D721Med (cell line): ENCODE data around the gene SEMA4A.
"Not testable (repeated sequence)": the region's sequence is repeated elsewhere in the genome, so short reads cannot be mapped to it uniquely, and the experiment has no call there.

Experiments used
- DNase-seq: peaks from one replicate; pipeline ENCODE4 v3.0.0; 2011; ENCODE audit warnings: low spot score; ENCODE audit not compliant: insufficient read length
- FAIRE-seq: peaks from 2 replicates; lab custom pipeline; 2011; peaks lifted over from hg19 to GRCh38; lab: Jason Lieb, UNC
- CTCF ChIP-seq: IDR thresholded peaks from 2 replicates; pipeline ENCODE4 v1.5.1; 2012; ENCODE audit warnings: mild to moderate bottlenecking, control low read depth; ENCODE audit not compliant: insufficient read depth; ENCODE audit errors: missing control alignments

Gene SEMA4A

GRCh38 chr1:156121457-156121856 is 31.9 kb upstream of the SEMA4A start:
- FAIRE-seq, result no peak
- no peak for TF ChIP-seq CTCF
- no peak for DNase-seq

- FAIRE-seq, result no peak
- DNase-seq, result no peak
- TF ChIP-seq CTCF, result no peak
Measured at GRCh38 chr1:156122086-156122485, 31.3 kb upstream of the SEMA4A start.

DNA sequence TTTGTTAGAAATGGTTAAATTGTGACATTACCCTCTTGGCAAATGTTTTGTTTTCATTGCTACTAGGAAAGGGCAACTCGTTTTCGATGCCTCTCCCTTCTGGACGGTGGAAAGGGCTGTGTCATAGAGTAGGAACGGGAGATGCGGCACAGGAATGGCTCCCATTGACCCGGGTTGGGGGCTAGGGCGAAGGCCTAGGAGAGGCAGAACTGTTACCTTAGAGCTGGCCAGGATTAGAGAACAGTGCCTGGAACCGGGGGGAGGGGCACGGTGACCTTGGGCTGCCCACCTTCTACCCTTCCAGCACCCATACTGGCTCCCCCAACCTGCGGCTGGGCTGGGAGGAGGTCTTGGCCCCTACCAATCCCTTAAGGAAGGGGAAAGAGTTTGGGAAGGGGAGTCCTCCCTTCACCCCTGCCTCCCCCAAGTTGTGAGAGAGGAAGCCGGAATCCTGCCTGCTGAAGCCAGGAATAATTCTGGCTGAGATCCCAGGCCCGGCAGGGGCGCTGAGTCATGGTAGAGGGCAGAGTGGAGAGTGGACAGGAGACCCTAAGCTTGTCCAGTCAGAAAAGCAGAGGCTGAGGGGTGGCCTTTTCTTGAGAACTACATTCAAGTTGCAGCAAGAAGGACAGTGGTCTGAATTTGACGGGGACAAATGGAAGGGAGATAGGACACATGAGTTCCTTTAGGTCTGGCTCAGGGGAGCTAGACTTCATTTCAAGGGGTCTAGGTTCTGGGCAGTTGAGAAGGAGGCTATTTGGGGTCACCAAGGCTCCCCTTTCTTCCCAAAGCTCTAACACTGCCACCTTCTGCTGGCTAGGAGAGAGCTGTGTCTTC is 30.6 kb upstream of the SEMA4A start:
- no peak for TF ChIP-seq CTCF
- no peak for FAIRE-seq
- DNase-seq, result no peak

GRCh38 chr1:156123356-156124196 is 29.8 kb upstream of the SEMA4A start:
- FAIRE-seq (no peak), DNase-seq (peak; percentile 79)
- TF ChIP-seq CTCF, result peak; percentile 3

DNA sequence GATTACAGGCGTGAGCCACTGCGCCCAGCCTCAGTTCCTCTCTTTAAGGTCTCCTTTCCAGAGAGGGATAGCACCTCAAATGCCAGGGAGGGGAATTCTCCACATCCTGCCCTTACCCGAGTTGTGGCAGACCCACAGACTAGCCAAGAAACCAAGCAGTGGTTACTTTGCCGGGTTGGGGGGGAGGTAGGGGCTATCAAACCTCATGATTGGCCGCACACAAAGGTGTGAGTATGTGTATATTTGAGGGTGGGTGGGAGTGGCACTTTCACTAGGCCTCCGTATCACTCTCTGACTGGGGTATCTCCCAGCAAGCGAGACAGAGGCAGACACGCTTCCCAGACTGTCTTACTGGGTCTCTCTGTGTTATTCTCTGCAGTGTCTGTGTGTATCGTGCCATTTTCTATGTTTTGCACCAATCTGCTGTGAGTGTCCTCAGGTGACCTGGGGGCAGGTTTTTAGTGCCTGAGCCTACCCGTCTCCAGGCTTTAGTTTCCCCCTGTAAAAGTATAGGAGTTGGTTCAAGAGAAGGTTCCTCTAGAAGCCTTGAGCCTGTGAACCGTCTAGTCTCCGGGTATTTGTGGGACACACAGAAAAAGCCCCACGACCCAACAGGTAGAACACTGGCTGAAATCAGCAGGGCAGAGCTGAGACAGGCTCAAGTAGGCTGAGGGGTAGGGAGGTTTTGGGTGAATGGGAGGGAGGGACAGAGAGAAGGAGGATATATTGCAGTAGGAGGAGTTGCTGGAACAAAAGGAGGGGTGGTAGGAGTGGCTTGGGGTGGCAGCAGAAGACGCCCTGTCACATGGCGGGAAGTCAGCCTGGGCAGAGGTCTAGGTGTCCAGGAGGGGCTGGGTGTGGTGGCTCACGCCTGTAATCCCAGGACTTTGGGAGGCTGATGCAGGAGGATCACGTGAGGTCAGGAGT is 28.6 kb upstream of the SEMA4A start:
- FAIRE-seq, result no peak
- no peak for DNase-seq
- TF ChIP-seq CTCF, result no peak

DNA sequence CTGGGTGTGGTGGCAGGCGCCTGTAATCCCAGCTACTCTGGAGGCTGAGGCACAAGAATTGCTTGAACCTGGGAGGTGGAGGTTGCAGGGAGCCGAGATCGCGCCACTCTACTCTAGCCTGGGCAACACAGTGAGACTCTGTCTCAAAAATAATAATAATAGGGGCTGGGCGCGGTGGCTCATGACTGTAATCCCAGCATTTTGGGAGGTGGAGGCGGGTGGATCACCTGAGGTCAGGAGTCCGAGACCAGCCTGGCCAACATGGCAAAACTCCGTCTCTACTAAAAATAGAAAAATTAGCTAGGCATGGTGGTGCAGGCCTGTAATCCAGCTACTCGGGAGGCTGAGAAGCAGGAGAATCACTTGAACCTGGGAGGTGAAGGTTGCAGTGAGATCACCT is 27.8 kb upstream of the SEMA4A start:
- not testable (repeated sequence) for DNase-seq, FAIRE-seq
